ENCODE results near the gene CCDC85C. TPM values are rescaled to one million over a fixed set of nuclear protein-coding genes. Genes with fewer than 3 reads are reported as not detected.

CCDC85C gene
- total RNA-seq, 1 experiment from 2014 or later, result 33.2 TPM

GRCh38 chr14:99541211-99541610 is 62.8 kb downstream of the CCDC85C start:
- no peak for DNase-seq
- no peak for TF ChIP-seq CTCF (conservative IDR thresholded peaks at IDR 0.05)
- Histone ChIP-seq H2BK12ac (ENCODE audit: insufficient read length, low read depth, low read length) (no peak overlapping the region), H3K56ac (ENCODE audit: insufficient read length, low read depth, low read length) (no peak overlapping the region), H4K5ac (ENCODE audit: insufficient read length, low read depth, low read length) (no peak overlapping the region), H3T11ph (ENCODE audit: low read length) (no peak overlapping the region), H3K4ac (ENCODE audit: low read depth, low read length) (no peak overlapping the region), H3K27me3 (ENCODE audit: insufficient read depth, low read length) (no peaks in the 10 kb centered on the region), H4K20me1 (ENCODE audit: control insufficient read depth, insufficient read depth, insufficient read length) (peaks cover 4% of the 10 kb centered on the region), H3K27ac (ENCODE audit: insufficient read length, low read depth, low read length) (no peak overlapping the region), H4K8ac (replicated peaks; ENCODE audit: insufficient read length, low read depth, low read length) (no peak overlapping the region), H3K9ac (ENCODE audit: extremely low read depth, insufficient read length, low read length) (no peak overlapping the region), H2BK15ac (ENCODE audit: low read depth, low read length) (no peak overlapping the region), H3K18ac (ENCODE audit: insufficient read length, low read depth, low read length) (no peak overlapping the region), H3K4me1 (ENCODE audit: insufficient read depth, low read length) (no peaks in the 10 kb centered on the region; the same call in 1 of the 2 replicates), H3K14ac (ENCODE audit: insufficient read depth, low read length) (no peak overlapping the region), H3K23ac (ENCODE audit: insufficient read length, low read depth, low read length) (no peak overlapping the region), H3K9me3 (ENCODE audit: control insufficient read depth, low read depth, low read length) (no peaks in the 10 kb centered on the region), H2BK120ac (ENCODE audit: low read depth, low read length, poor library complexity, severe bottlenecking) (no peak overlapping the region), H3K79me2 (ENCODE audit: insufficient read depth, low read length) (no peaks in the 10 kb centered on the region; the same call in 1 of the 2 replicates), H3K23me2 (ENCODE audit: insufficient read length, low read depth, low read length, poor library complexity, severe bottlenecking) (no peaks in the 10 kb centered on the region), H3K4me2 (ENCODE audit: insufficient read depth, insufficient read length, low read length) (no peak overlapping the region), H2BK5ac (ENCODE audit: insufficient read length, low read length) (no peak overlapping the region), H2BK20ac (ENCODE audit: low read depth, low read length, poor library complexity, severe bottlenecking) (no peak overlapping the region), H2AFZ (ENCODE audit: low read length) (no peak overlapping the region), H3K79me1 (ENCODE audit: insufficient read depth, low read depth, low read length, poor library complexity, severe bottlenecking) (peaks cover 3% of the 10 kb centered on the region), H2AK5ac (ENCODE audit: insufficient read length, low read length) (no peak overlapping the region), H4K91ac (ENCODE audit: insufficient read length, low read depth, low read length) (no peak overlapping the region)
- H3K27me3 Mint-ChIP-seq (ENCODE audit: low read depth), result no peaks in the 10 kb centered on the region; the same call in 1 of the 2 replicates
- no peaks in the 10 kb centered on the region for H3K9me3 Mint-ChIP-seq
- H3K27ac Mint-ChIP-seq, result peak overlapping the region in 2 of 3 experiments; percentile 83 to 96; a peak in 4 of 7 replicates
- WGBS (ENCODE audit: extremely low coverage, insufficient read length, low lambda C conversion rate), result no CpG with 5 or more reads among the region's 10 CpGs
- H3K36me3 Mint-ChIP-seq (ENCODE audit: insufficient read depth in 1 of 3, low read depth in 3 of 3), result no peaks in the 10 kb centered on the region
- H3K4me3 Mint-ChIP-seq, result no peak overlapping the region
- H3K4me1 Mint-ChIP-seq, result peaks cover 55 to 75% of the 10 kb centered on the region in 2 experiments
